ENCODE data around the gene SYNGR3. TPM values are rescaled to one million over a fixed set of nuclear protein-coding genes. Genes with fewer than 3 reads are reported as not detected.

SYNGR3 gene
- total and polyA plus RNA-seq, 2 of the 13 experiments (the other 11 are each of a cell fraction or from before 2014, with no cell fraction given), result 0.97 to 5.7 TPM

DNA sequence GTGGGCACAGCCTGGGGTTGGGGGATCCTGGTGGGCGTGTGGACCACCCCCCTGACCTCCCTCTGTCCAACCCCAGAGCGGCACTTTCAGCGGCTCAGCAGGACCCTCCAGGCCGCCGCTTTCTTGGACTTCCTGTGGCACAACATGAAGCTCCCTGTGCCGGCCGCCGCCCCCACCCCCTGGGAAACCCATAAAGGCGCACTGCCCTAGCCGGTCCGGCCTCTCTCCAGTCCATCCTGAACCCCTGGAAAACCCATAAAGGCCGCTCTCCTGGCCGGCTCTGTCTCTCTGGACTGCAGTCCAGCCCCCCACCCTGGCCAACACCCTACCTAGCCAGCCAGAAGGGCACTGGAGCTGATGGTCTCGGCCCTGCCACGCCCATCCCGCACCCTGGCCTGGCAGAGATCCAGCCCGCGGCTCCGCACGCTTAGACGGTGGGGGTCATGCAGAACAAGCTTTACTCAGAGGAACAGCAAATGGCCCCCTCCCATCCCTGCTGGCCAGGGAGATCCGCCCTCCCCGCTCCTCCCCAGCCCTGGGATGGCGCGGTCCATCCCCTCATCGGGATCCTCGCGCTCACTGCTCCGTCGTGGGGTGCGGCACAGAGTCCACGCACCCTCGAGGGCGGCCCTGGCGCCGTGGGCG, 11.2 kb upstream of the SYNGR3 start (continued):
- no peak for TF ChIP-seq RBM39 (IDR thresholded peaks at IDR 0.05; ENCODE audit: low read depth, low read length, poor library complexity, severe bottlenecking)
- no peak for TF ChIP-seq TAF1 (CRISPR knock-in tag; IDR thresholded peaks at IDR 0.05)
- TF ChIP-seq ZNF646 (CRISPR knock-in tag; IDR thresholded peaks at IDR 0.05), result no peak
- TF ChIP-seq, protein P1, sequence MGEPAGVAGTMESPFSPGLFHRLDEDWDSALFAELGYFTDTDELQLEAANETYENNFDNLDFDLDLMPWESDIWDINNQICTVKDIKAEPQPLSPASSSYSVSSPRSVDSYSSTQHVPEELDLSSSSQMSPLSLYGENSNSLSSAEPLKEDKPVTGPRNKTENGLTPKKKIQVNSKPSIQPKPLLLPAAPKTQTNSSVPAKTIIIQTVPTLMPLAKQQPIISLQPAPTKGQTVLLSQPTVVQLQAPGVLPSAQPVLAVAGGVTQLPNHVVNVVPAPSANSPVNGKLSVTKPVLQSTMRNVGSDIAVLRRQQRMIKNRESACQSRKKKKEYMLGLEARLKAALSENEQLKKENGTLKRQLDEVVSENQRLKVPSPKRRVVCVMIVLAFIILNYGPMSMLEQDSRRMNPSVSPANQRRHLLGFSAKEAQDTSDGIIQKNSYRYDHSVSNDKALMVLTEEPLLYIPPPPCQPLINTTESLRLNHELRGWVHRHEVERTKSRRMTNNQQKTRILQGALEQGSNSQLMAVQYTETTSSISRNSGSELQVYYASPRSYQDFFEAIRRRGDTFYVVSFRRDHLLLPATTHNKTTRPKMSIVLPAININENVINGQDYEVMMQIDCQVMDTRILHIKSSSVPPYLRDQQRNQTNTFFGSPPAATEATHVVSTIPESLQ (CRISPR knock-in tag; conservative IDR thresholded peaks at IDR 0.05), result no peak
- TF ChIP-seq ZNF629 (CRISPR knock-in tag; conservative IDR thresholded peaks at IDR 0.05), result no peak

Measured in HepG2 (cell line).